HuH-7 (cell line): ENCODE data around the gene ZNF512B.
"Not testable (repeated sequence)": the region's sequence is repeated elsewhere in the genome, so short reads cannot be mapped to it uniquely, and the experiment has no call there.

Experiments used
- DNase-seq: peaks from one replicate; pipeline ENCODE4 v3.0.0; 2011; ENCODE audit warnings: low spot score

The ZNF512B gene

DNA sequence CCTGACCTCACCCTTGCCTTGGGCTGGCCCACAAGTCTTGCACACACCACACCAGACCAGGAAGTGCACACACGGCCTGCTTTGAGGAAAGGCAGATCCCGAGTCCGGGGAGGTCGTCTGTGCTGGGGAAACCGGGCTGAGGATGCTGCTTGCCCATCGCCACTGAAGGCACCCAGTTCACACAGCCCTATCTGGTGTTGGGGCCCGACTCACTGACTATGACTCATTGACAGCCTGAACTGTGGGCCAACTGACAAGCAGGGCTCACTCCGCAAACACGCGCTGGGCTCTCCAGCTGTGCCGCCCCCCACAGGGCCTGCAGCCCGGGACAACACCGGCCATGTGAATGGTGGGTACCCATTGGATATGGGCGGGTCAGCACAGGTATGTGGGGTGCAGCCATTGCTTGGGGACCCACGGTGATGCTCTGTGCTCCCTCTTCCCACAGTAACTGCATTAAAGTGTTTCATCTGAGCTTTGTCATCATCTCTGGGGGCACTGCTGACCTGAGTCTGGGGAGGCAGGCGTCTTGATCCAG lies 8.1 kb upstream of the ZNF512B start:
- DNase-seq, result no peak

DNA sequence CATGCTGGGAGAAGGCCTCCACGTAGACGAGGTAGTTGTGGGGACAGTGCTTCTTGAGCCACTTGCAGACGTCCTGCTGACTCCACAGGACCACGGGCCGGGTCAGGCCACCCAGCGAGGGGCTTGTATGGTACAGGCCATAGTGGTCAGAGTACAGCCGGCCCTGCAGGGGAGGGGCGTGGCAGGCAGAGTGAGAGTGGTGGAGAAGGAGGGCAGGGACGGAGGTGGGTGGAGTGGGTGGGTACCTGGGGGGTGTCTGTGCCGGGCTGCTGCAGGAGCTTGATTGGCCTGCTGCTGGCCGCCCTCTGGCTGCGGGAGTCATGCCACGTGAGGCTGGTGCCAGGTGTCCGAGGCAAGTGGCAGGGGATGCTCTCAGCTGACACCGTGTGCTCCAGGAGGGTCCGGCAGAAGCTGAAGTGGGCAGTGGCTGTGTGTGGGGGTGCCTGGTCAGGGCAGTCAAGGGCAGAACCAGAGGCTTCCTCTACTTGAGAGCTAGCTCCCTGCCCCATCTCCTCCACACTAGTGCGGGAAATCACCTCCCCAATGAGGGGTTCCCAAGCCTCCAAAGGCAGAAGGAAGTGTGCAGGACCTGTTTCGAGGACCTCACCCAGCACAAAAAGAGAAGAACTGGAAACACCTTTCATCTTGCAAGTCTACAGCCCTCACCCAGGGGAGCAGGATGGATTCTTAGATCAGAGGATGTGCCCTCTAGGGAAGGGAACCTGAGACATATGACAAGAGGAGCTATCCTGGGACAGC lies 7.4 kb upstream of the ZNF512B start:
- DNase-seq, result no peak

DNA sequence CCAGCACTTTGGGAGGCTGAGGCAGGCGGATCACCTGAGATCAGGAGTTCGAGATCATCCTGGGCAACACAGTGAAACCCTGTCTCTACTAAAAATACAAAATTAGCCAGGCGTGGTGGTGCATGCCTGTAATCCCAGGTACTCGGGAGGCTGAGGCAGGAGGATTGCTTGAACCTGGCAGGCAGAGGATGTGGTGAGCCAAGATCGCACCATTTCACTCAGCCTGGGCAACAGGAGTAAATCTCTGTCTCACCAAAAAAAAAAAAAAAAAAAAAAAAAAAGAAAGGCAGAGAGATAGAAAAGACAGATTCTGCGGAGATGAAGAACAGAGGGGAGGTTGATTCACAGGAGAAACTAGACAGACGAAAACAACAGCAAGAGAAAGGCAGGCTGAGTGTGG lies 6.8 kb upstream of the ZNF512B start:
- DNase-seq, result not testable (repeated sequence)

DNA sequence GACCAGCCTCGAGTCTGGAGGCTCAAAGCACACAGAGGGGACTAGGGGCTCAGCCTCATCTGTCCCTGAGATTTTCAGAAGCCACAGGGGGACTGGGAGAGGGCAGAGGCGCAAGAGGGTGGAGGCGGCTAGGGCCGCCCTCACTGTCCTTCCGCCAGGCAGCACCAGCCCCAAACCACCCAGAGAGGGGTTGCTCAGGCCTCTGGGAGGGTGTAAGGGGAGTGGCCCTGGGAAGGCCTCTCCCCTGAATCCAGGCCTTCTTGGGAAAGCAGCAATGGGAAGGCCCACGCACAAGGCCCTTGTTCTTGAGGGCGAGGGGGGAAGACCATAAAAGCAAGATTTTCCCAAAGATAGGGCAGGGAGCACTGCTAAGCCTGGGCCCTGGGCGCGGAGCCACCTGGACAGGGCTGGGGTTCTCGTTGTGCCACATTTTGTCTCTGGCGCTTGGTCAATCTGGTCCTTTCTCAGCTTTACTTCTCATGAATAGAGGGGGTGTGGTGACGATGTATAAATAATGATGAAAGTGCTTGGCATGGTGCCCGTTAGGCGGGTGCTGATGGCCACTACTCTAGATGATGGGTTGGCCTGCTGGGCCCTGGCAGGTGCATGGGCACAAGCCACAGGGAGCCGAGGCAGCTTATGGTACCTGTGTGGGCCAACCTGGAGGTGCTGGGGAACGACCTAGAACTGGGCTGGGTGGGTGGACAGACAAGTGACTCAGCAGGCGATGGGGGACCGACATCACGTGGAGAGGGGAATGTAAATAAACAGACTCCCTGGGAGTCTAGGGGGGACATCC lies 4.9 kb upstream of the ZNF512B start:
- no peak for DNase-seq

DNA sequence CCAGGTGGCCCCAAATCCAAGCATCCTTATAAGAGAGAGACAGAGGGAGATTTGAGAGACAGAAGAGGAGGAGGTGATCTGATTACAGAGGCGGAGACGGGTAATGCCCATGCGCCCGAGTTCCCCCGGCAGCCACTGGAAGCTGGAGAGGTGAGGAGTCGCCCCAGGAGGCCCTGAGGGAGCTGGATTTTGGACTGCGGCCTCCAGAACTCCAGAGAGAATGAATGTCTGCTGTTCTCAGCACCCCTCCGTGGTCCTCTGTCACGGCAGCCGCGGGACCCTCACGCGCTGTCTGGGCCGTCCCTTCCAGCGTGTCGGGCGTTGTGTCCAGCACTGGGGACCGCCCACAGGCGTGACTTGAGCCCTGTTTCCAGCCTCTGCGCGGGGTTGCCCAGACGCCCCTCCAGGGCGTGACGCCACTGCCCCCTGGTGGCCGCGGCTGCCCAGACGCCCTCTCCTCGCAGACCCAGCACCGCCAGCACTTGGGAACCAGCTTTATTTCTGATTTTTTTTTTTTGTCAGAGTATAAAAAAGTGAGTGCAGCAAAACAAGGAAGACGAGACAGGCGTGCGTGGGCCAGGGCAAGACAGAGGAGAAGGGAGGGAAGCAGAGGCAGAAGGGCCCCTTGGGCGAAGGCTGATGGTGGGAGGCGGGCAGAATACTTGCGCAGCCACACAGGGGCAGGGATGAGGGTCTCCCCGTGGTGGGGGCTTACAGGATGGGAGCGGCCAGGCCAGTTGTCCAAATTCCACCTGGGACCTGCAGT lies 4.1 kb upstream of the ZNF512B start:
- peak; percentile 98 for DNase-seq

DNA sequence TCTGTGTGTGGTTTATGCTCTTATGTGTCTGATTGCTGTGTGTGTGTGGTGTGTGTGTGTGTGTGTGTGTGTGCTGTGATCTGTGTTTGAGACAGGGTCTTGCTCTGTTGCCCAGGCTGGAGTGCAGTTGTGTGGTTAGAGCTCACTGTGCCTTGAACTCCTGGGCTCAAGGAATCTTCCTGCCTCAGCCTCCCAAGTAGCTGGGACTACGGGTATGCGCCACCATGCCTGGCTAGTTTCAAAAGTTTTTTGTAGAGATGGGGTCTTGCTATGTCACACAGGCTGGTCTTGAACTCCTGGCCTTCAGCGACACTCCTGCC lies 3.4 kb upstream of the ZNF512B start:
- no peak for DNase-seq

DNA sequence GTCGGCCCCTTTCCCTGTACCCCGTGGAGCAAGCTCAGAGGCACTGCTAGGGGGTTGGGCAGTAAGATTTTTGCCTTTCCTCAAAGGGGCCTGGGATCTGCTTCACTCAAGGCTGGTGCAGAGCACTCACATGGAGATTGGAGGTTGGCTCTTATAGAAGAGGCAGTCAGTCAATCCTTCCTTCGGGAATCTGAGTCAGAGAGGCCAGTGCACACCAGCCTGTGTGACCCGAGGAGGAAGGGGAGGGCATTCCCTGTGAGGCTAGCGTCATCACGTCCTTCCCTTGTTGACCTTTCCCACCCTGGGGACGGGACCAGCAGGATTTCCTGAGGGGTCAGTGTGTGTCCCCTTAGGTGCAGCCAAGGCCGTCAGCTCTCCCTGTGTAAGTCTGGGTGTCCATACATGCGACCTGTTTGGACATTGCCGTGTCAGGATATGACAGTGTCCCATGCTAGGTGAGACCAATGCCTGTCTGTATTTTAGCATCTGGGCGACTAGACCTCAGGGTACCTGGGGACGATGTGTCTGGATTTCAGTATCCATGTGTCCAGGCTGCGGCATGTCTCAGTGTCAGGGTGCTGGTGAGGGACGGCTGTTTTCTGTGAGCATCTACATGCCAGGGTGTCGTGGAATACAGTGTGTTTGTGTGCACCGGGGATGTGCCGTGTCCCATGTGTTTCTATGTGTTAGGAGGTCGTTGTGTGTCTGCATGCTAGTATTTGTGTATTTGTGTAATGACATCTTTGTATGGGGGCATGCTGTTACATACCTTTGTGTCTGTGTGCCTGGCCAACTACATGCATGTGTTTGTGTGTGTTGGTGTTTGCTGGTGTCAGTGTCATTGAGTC lies 2.8 kb upstream of the ZNF512B start:
- no peak for DNase-seq

DNA sequence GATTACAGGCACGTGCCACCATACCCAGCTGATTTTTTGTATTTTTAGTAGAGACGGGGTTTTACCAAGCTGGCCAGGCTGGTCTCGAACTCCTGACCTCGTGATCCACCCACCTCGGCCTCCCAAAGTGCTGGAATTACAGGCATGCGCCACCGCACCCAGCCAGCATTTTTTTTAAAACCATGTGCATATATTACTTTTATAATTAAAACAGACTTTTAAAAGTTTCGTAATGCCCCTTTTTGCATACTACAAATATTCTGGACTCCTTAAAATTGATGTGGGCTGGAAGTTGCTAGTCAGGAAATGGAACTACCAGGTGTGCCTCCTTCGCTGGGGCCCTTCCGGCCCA lies 2.2 kb upstream of the ZNF512B start:
- not testable (repeated sequence) for DNase-seq

DNA sequence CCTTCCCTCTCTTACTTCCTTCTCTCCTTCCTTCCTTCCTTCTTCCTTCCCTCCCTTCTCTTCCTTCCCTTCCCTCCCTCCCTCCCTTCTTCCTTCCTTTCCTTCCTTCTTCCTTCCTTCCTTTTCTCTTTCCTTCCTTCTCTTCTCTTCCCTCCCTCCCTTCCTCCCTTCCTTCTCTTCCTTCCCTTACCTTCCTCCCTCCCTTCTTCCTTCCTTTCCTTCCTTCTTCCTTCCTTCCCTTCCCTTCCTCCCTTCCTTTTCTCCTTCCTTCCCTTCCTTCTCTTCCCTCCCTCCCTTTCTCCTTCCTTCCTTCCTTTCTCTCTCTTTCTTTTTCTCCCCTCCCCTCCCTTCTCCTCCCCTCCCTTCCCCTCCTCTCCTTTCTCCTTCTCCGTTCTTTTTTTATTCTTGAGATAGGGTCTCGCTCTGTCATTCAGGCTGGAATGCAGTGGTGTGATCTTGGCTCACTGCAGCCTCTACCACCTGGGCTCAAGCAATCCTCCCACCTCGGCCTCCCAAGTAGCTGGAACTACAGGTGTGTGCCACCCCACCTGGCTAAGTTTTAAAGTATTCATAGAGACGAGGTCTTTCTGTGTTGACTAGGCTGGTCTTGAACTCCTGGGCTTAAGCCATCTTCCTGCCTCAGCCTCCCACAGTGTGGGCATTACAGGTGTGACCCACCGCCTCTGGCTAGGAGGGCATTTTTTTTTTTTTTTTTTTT lies 1.1 kb upstream of the ZNF512B start:
- no peak for DNase-seq

DNA sequence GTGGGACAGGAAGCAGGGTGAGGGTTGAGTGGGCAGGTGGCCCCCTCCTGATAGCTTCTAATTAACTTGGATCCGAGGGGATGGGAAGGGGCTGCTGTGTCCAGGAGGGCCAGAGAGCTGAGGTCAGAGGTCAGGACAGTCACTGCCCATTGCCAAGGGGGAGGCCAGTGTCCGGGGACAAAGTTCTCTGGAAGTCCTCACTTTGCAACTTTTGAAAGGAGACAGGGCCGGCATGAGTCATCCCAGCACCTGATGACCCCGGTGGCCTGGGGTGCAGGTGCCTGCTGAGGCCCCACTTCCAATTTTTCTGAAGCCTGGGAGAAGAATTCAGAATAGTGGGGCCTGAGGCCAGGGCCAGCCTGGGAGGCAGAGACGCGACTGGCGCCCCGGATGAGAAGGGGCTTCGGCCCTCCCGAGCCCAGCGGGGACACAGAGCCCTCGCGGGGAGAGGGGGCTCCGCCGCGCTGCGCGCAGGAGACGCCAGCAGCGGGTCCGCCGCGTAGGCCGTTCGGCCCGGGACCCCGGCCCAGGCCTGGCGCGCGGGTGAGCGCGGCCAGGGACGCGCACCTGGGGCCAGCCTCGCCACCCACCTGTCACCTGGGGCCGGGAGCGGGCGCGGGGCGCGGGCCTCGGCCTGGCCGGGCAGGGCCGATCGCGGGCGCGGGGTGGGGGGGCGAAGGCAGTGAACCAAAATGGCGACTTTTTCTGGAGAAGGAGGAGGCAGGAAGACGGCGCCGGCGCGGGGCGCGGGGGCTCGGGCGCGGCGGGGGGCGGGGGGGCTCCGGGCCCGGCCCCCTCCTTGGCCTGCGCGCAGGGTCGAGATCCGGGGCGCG lies 586 bp downstream of the ZNF512B start:
- DNase-seq, result no peak

DNA sequence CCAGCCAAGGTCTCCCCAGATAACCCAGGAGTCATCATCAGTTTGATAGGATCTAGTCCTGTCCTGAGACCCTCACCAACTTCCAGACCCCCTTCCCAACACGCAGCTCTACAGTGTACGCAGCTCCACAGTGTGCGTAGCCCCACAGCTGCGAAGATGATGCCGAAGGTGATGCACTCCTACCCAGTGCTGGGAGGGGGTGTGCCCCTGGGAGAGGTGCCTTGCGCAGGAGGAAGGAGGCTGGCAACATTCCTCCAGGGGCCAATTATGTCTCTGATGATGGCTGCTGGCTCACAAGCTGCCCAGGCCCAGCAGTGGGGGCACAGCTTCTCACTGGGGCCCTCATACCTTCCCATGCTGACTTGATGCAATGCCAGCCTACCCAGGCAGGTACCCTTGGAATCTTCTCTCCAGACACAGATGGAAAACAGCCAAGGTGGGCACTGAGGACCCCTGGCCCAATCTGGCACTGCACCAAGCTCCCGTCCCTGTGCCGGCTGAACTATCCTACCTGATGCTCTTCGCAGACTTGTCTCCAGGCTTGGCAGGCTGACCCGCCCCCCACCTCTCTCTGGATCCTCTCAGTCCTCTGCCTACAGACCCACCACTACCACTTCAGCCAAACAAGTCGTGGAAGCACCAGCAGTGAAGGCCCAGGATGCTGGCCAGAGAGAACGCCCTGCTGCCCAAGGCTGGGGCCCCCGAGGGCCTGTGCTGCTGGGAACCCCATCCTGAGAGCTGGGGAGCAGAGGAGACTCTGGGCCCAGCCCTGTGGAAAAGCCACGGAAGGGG lies 1.4 kb downstream of the ZNF512B start:
- no peak for DNase-seq

DNA sequence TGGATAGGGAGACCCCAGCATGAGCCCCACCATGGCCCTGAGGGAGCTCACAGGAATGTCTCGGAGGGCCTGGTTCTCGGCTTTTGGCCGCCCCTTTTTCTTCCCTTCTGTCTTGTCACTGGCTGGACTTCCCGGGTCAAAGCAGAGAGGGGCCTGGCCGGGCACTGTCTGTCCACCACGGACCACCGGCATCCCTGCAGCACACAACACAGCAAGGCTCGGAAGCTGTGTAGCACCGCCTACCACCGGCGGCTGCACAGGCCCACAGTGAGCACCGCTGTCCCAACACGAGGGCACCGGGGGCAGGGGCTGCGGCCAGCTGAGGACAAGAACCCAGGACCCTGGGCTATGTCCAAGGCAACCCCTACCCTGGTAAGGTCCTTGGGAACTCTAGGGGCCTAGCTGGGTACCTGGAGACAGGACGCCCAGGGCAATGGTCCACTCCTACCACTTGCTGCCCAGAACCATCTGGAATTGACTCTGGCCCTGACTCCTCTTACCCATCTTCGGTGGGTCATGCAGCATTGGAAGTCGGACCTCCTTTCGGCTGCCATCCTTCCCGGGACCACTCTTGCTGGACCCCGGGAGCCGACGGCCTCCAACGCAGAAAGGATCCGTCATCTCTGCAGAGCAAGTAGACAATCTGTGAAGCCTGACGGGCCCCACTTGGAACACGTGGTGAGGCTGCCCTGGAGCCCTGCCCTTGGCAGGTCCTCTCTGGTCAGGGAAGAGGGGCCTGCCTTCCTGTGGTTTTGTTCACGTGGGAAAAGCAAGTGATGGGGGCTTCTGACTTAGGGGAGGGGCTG lies 2.2 kb downstream of the ZNF512B start:
- no peak for DNase-seq

DNA sequence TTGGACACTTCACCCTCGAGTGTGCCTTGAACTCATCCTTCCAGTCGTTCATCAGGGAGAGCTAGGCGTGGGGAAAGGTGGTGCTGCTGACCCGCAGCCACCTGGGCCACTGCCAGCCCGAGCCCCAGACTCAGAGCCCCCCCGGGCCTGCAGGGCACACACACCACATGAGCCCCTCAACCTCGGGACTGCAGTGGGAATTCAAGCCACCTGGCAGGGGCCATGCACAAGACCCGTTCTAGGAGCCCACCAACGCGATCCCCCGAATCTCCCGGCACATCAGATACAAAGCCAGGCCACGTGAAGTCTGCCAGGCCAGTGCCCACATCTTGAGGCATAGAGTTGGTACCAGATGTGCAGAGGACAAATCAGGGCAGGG lies 2.8 kb downstream of the ZNF512B start:
- no peak for DNase-seq

DNA sequence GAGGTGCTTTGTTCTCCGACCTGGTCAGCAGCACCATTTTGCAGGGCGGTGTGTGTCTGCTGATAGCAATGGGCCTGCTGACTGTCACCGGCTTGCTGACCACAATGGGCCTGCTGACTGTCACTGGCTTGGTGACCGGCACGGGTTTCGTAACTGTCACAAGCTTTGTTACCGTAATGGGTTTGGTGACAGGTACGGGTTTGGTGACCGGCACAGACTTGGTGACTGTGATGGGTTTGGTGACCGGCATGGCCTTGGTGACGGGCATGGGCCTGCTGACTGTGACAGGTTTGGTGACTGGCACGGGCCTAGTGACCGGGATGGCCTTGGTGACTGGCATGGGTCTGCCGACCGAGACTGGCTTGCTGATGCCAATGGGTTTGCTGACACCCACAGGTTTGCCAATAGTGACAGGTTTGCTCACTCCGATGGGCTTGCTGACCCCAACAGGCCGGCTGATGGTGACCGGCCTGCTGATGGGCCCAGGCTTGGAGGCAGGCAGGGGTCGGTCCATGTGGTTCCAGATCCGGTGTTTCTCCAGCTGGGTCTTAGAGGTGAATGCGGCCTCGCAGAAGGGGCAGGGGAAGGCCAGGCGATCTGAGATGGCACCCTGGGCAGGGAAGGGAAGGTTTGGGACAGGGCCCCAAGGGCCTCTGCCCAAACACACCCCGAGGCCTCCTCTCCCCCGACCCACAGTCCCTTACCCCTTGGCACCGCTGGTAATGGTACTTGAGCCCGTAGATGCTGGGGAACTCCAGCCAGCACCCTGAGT lies 3.4 kb downstream of the ZNF512B start:
- DNase-seq, result no peak

DNA sequence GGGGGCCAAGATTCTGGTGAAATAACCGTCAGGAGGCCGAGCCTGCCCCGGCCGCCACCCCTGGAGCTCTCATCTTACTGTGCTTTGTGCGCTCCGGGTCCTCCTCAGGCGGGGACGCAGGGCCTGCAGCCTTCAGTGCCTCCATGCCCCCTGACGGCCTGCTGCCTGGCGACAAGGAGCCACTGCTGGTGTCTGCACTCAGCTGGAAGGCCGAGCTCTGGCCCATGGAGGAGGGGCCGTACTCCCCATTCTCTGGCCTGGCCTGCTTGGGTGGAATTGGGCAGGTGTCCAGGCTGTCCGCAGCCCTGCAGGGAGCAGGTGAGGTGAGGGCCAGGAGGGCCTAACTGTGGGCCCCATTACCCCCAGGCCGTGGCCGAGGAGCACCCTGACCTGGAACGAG lies 5.3 kb downstream of the ZNF512B start:
- no peak for DNase-seq

DNA sequence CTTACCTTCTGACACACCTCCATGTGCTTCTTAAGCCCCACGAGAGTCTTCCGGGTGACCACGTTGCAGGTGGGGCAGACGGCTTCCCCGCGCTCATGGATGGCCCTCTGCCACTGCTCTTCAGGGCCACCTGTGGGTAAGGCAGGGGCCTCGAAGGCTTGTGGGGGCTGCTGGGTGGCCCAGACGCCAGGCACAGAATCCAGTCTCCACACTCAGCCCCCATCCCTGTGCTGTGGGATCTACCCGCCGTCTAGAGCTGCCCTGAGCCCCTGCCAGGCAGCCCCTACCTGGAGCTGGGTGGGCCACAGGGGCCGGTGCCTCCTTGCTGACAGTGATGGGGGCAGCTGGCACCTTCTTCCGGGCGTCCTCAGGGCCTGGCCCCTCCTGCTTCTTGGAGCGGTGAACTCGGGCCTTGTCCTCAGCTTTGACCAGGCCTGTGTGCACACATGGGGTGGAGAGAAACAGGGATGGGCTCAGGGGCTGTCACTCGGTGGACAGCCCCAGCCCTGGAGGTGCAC lies 5.9 kb downstream of the ZNF512B start:
- DNase-seq, result no peak

DNA sequence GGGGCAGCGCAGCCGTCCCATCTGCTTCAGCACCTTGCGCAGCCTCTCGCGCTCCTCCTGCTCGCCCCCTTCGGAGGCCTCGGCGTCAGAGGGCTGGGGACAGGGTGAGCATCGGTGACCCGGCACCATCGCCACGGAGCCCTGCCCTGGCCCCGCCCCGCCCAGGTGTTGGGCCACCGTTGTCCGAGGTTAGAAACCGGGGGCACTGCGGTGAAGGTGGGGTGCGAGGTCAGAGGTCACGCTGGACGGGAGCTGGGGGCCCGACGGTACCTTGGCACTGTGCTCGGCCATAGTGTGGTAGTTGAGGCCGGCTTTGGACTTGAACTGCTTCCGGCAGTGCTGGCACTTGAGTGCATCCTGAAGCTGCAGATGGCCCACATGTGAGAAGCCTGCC lies 6.4 kb downstream of the ZNF512B start:
- no peak for DNase-seq
